Ishikawa (cell line): Measurements from ENCODE around the gene WSCD2.

ENCODE experiments used
- CEBPB ChIP-seq: IDR thresholded peaks from 2 replicates; pipeline ENCODE4 v1.6.1; 2012
- CREB1 ChIP-seq: IDR thresholded peaks from 2 replicates; pipeline ENCODE4 v1.6.1; 2012; ENCODE audit warnings: low read depth
- EGR1 ChIP-seq: IDR thresholded peaks from 2 replicates; pipeline ENCODE4 v1.6.1; 2012
- EP300 ChIP-seq: IDR thresholded peaks from 2 replicates; pipeline ENCODE4 v1.6.1; 2012; ENCODE audit warnings: borderline replicate concordance
- FOXM1 ChIP-seq: IDR thresholded peaks from 2 replicates; pipeline ENCODE4 v1.6.1; 2012; ENCODE audit warnings: low read depth, borderline replicate concordance
- NFIC ChIP-seq: IDR thresholded peaks from 2 replicates; pipeline ENCODE4 v1.6.1; 2012
- RAD21 ChIP-seq: IDR thresholded peaks from 2 replicates; pipeline ENCODE4 v1.6.1; 2012; ENCODE audit warnings: low read depth
- REST ChIP-seq: IDR thresholded peaks from 2 replicates; pipeline ENCODE4 v1.6.1; 2012; ENCODE audit warnings: low read depth, mild to moderate bottlenecking
- TAF1 ChIP-seq: IDR thresholded peaks from 2 replicates; pipeline ENCODE4 v1.6.1; 2012; ENCODE audit warnings: low read depth, mild to moderate bottlenecking
- TCF12 ChIP-seq: IDR thresholded peaks from 2 replicates; pipeline ENCODE4 v1.6.1; 2012; ENCODE audit warnings: low read depth
- TEAD4 ChIP-seq: IDR thresholded peaks from 2 replicates; pipeline ENCODE4 v1.6.1; 2012
- YY1 ChIP-seq: IDR thresholded peaks from 2 replicates; pipeline ENCODE4 v1.6.1; 2012; ENCODE audit warnings: low read depth
- ZBTB7A ChIP-seq: IDR thresholded peaks from 2 replicates; pipeline ENCODE4 v1.6.1; 2012; ENCODE audit warnings: low read depth
- TF ChIP-seq, protein P1 (sequence below): IDR thresholded peaks from 2 replicates; pipeline ENCODE4 v1.6.1; 2012
- TF ChIP-seq, protein P2 (sequence below): IDR thresholded peaks from 2 replicates; pipeline ENCODE4 v1.6.1; 2012

Gene WSCD2

DNA sequence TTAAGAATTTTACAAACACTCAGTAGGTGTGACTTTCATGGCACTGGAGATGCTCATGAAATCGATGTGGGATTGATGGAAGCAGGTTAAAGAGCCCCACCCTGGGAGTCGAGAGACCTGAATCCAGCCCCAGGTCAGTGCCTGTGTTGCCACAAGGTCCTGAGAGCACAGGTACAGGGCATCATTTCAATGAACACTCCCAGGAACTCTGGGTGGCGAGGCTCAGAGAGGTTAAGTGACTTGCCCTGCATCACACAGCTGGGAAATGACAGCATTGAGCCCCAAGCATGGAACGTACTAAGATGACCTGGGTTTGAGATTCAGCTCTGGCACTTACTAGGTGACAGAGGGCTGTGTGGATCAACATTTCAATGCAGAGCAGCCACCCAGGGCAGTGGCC, 111.8 kb downstream of the WSCD2 start:
- no peak for TF ChIP-seq EGR1
- TF ChIP-seq RAD21: no peak
- TF ChIP-seq TEAD4: no peak
- TF ChIP-seq TAF1: no peak
- TF ChIP-seq CREB1: no peak
- no peak for TF ChIP-seq FOXM1
- TF ChIP-seq ZBTB7A: no peak
- no peak for TF ChIP-seq NFIC
- no peak for TF ChIP-seq CEBPB
- no peak for TF ChIP-seq TCF12
- TF ChIP-seq EP300: no peak
- TF ChIP-seq, protein P1, sequence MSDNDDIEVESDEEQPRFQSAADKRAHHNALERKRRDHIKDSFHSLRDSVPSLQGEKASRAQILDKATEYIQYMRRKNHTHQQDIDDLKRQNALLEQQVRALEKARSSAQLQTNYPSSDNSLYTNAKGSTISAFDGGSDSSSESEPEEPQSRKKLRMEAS: no peak
- TF ChIP-seq YY1: no peak

DNA sequence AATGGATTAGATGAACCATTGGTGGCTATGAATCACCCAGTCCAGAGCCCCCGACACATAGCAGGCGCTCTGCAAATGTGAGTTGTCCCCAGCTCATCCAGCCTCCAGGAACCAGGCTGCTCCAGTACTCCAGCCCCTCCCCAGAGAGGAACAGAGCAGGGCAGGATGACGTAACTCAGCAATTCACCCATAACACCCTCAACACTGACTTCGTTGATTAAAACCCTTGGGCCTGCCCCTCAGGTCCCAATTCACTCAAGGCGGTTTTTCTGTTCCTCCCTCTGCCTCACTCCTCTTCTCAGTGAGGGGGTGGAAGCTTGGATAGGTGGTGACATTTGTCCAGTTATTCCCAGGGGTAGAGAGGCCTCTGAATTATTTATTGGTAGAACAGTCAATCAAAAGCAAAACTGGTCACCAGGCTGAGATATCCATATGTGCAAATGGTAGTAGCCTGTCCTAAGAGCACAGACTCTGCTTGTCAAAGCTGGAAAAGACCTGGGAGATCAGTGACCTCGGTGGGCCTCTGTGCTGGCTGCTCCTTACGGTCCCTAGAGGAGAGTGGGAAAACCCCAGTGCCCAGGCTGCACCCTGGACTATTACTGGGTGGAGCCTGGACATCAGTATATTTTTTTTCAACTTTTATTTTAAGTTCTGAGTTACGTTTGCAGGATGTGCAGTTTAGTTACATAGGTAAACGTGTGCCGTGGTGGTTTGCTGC, 113.1 kb downstream of the WSCD2 start:
- TF ChIP-seq, protein P1: no peak
- no peak for TF ChIP-seq FOXM1
- TF ChIP-seq TEAD4: no peak
- TF ChIP-seq ZBTB7A: no peak
- no peak for TF ChIP-seq CEBPB

DNA sequence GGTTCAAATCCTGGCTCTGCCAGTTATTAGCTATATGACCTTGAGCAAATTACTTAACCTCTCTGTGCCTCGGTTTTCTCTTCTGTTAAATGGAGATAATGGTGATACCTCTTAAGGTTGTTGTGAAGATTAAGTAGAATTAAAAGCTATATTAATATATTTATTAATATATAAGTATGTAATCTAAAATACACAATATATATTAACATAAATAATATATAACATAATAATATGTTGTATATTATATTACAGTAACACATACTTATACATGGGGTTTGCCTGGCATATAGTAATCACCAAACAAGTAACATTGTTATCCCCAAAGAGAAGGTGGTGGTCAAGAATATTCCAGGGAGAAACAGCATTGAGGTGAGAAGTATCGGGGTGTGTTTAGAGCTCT, 118.0 kb downstream of the WSCD2 start:
- TF ChIP-seq REST (no peak), TCF12 (no peak), NFIC (no peak), YY1 (no peak), EGR1 (no peak), CEBPB (no peak), EP300 (no peak), CREB1 (no peak), ZBTB7A (no peak), TEAD4 (no peak), RAD21 (no peak), TAF1 (no peak), FOXM1 (no peak)
- TF ChIP-seq, protein P2, sequence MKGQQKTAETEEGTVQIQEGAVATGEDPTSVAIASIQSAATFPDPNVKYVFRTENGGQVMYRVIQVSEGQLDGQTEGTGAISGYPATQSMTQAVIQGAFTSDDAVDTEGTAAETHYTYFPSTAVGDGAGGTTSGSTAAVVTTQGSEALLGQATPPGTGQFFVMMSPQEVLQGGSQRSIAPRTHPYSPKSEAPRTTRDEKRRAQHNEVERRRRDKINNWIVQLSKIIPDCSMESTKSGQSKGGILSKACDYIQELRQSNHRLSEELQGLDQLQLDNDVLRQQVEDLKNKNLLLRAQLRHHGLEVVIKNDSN: no peak
- TF ChIP-seq, protein P1: no peak

DNA sequence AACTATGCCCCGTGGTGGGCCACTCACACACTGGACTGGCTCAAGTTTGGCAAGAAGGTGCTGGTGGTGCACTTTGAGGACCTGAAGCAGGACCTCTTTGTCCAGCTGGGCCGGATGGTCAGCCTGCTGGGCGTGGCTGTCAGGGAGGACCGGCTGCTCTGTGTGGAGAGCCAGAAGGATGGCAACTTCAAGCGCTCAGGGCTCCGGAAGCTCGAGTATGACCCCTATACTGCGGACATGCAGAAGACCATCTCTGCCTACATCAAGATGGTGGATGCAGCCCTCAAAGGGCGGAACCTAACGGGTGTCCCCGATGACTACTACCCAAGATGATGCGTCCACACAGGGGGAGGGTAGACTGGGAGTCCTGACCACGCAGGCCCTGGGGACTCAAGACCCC, 118.9 kb downstream of the WSCD2 start:
- no peak for TF ChIP-seq REST

- TF ChIP-seq NFIC (no peak), REST (no peak), CREB1 (no peak), TEAD4 (no peak), EP300 (no peak), RAD21 (no peak), FOXM1 (no peak)
Measured at GRCh38 chr12:108252523-108252922, 123.4 kb downstream of the WSCD2 start.
